ENCODE measurements around the gene PPP1R9A.

PPP1R9A gene

GRCh38 chr7:95316588-95316987, 409.2 kb downstream of the PPP1R9A start:
- Histone ChIP-seq H3K9me3 (no peaks in the 10 kb centered on the region), H3K4me2 (no peak overlapping the region), H3K4me3 (no peak overlapping the region), H3K27ac (no peak overlapping the region), H3K36me3 (no peaks in the 10 kb centered on the region), H4K20me1 (no peaks in the 10 kb centered on the region), H3K9ac (no peak overlapping the region), H3K27me3 (no peaks in the 10 kb centered on the region), H3K4me1 (no peaks in the 10 kb centered on the region)
- no peak for TF ChIP-seq Cebpa-rat (IDR thresholded peaks at IDR 0.05)

- Histone ChIP-seq H3K9me3 (no peaks in the 10 kb centered on the region), H3K36me3 (no peaks in the 10 kb centered on the region), H3K4me2 (no peak overlapping the region), H3K4me1 (no peaks in the 10 kb centered on the region), H3K27me3 (no peaks in the 10 kb centered on the region), H4K20me1 (no peaks in the 10 kb centered on the region), H3K9ac (no peak overlapping the region), H3K4me3 (no peak overlapping the region), H3K27ac (no peak overlapping the region)
- TF ChIP-seq Cebpa-rat (IDR thresholded peaks at IDR 0.05): no peak
Measured at GRCh38 chr7:95317546-95317945, 410.2 kb downstream of the PPP1R9A start.

GRCh38 chr7:95317966-95318365, 410.6 kb downstream of the PPP1R9A start:
- no peak overlapping the region for H3K9ac ChIP-seq
- H3K4me2 ChIP-seq: no peak overlapping the region
- TF ChIP-seq Cebpa-rat (IDR thresholded peaks at IDR 0.05): no peak
- H3K27ac ChIP-seq: no peak overlapping the region
- no peaks in the 10 kb centered on the region for H3K9me3 ChIP-seq
- H4K20me1 ChIP-seq: no peaks in the 10 kb centered on the region
- no peaks in the 10 kb centered on the region for H3K27me3 ChIP-seq
- H3K4me1 ChIP-seq: no peaks in the 10 kb centered on the region
- H3K36me3 ChIP-seq: no peaks in the 10 kb centered on the region
- H3K4me3 ChIP-seq: no peak overlapping the region

- Histone ChIP-seq H3K9me3 (no peaks in the 10 kb centered on the region), H3K36me3 (no peaks in the 10 kb centered on the region), H4K20me1 (no peaks in the 10 kb centered on the region), H3K4me3 (no peak overlapping the region), H3K27ac (no peak overlapping the region), H3K27me3 (no peaks in the 10 kb centered on the region), H3K4me2 (no peak overlapping the region), H3K9ac (no peak overlapping the region), H3K4me1 (no peaks in the 10 kb centered on the region)
- no peak for TF ChIP-seq Cebpa-rat (IDR thresholded peaks at IDR 0.05)
Measured at GRCh38 chr7:95318501-95319100, 411.2 kb downstream of the PPP1R9A start.

GRCh38 chr7:95319570-95319969, 412.2 kb downstream of the PPP1R9A start:
- Histone ChIP-seq H3K27me3 (no peaks in the 10 kb centered on the region), H3K4me1 (no peaks in the 10 kb centered on the region)
- TF ChIP-seq Cebpa-rat (IDR thresholded peaks at IDR 0.05): no peak

GRCh38 chr7:95320651-95321050, 413.3 kb downstream of the PPP1R9A start:
- no peaks in the 10 kb centered on the region for H3K9me3 ChIP-seq
- H3K9ac ChIP-seq: no peak overlapping the region
- no peaks in the 10 kb centered on the region for H3K36me3 ChIP-seq
- no peak overlapping the region for H3K4me3 ChIP-seq
- H3K27me3 ChIP-seq: no peaks in the 10 kb centered on the region
- no peak for TF ChIP-seq Cebpa-rat (IDR thresholded peaks at IDR 0.05)
- H3K4me1 ChIP-seq: no peaks in the 10 kb centered on the region
- H4K20me1 ChIP-seq: no peaks in the 10 kb centered on the region
- no peak overlapping the region for H3K4me2 ChIP-seq
- H3K27ac ChIP-seq: no peak overlapping the region

More at GRCh38 chr7:95319570-95319969, 412.2 kb downstream of the PPP1R9A start:
- Histone ChIP-seq H3K9ac (no peak overlapping the region), H3K36me3 (no peaks in the 10 kb centered on the region), H3K4me3 (no peak overlapping the region), H4K20me1 (no peaks in the 10 kb centered on the region), H3K27ac (no peak overlapping the region), H3K9me3 (no peaks in the 10 kb centered on the region), H3K4me2 (no peak overlapping the region)

GRCh38 chr7:95321720-95322119, 414.3 kb downstream of the PPP1R9A start:
- TF ChIP-seq Cebpa-rat (IDR thresholded peaks at IDR 0.05): no peak
- no peak overlapping the region for H3K4me3 ChIP-seq
- no peaks in the 10 kb centered on the region for H4K20me1 ChIP-seq
- H3K4me1 ChIP-seq: no peaks in the 10 kb centered on the region
- no peaks in the 10 kb centered on the region for H3K27me3 ChIP-seq
- H3K27ac ChIP-seq: no peak overlapping the region
- no peak overlapping the region for H3K4me2 ChIP-seq
- H3K9me3 ChIP-seq: no peaks in the 10 kb centered on the region
- no peaks in the 10 kb centered on the region for H3K36me3 ChIP-seq
- H3K9ac ChIP-seq: no peak overlapping the region

GRCh38 chr7:95322396-95322795, 415.0 kb downstream of the PPP1R9A start:
- Histone ChIP-seq H3K27me3 (no peaks in the 10 kb centered on the region), H3K4me2 (no peak overlapping the region), H3K9me3 (no peaks in the 10 kb centered on the region), H3K27ac (no peak overlapping the region), H3K4me1 (no peaks in the 10 kb centered on the region), H4K20me1 (no peaks in the 10 kb centered on the region), H3K36me3 (no peaks in the 10 kb centered on the region), H3K9ac (no peak overlapping the region), H3K4me3 (no peak overlapping the region)
- no peak for TF ChIP-seq Cebpa-rat (IDR thresholded peaks at IDR 0.05)

- Histone ChIP-seq H3K9ac (no peak overlapping the region), H3K4me1 (no peaks in the 10 kb centered on the region), H3K27ac (no peak overlapping the region), H3K27me3 (no peaks in the 10 kb centered on the region), H3K36me3 (no peaks in the 10 kb centered on the region), H3K4me3 (no peak overlapping the region), H3K9me3 (no peaks in the 10 kb centered on the region), H3K4me2 (no peak overlapping the region), H4K20me1 (no peaks in the 10 kb centered on the region)
- TF ChIP-seq Cebpa-rat (IDR thresholded peaks at IDR 0.05): no peak
Measured at GRCh38 chr7:95322854-95323253, 415.5 kb downstream of the PPP1R9A start.

- no peaks in the 10 kb centered on the region for H4K20me1 ChIP-seq
- H3K4me2 ChIP-seq: no peak overlapping the region
- H3K27me3 ChIP-seq: no peaks in the 10 kb centered on the region
- no peak overlapping the region for H3K9ac ChIP-seq
- no peaks in the 10 kb centered on the region for H3K4me1 ChIP-seq
- no peak for TF ChIP-seq Cebpa-rat (IDR thresholded peaks at IDR 0.05)
- H3K4me3 ChIP-seq: no peak overlapping the region
- H3K27ac ChIP-seq: no peak overlapping the region
- H3K9me3 ChIP-seq: no peaks in the 10 kb centered on the region
- no peaks in the 10 kb centered on the region for H3K36me3 ChIP-seq
Measured at GRCh38 chr7:95323410-95324129, 416.2 kb downstream of the PPP1R9A start.

Measured in BLaER1 (cell line).